RPMI7951 (cell line): ENCODE measurements around the gene SYVN1. TPM values are rescaled to one million over a fixed set of nuclear protein-coding genes. Genes with fewer than 3 reads are reported as not detected.
"Not testable (repeated sequence)": the region's sequence is repeated elsewhere in the genome, so short reads cannot be mapped to it uniquely, and the experiment has no call there.

Source experiments
- DNase-seq: peaks from one replicate; pipeline ENCODE4 v3.0.0-alpha.2; 2012; ENCODE audit warnings: low read depth
- total RNA-seq: library from RNA; depleted of rRNA; stranded (reverse); fragments of >200 nt; shearing (Covaris generic); gene quantifications from 2 replicates; pipeline ENCODE4 v1.2.3, GENCODE V29; 2014

Gene SYVN1
- total RNA-seq, 1 experiment from 2014 or later, result 29.2 TPM

- no peak for DNase-seq
These were observed 6.7 kb downstream of the SYVN1 start for GRCh38 chr11:65127473-65128181.

DNA sequence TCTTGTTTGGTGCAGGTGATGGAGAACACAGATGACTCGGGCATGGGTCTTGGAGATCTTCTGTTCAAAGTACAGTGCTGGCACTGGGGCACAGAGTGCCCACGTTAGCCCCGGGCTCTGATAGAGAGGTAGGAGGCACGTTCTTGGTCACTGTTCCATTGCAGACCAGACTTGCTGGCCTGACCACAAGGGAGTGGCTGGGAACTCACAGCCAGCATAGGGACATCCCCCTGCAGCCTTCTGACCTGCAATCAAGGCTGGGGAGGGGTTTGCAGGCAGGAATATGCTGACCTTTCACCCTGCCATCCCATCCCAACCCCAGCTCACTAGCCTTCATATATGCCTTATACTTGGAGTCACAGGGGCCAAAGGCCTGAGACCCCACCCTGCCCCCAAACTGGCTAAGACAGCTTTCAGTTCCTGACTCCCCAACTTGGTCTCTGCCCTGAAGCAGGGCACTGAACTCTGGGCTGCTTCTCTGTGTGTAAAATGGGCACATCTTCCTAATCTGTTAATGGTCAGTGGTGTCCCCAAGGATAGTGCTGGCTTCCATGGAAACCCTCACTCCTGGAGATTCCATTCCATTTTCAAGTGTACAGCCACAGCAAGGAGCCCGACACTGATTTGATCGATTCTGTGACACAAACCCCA is 7.6 kb downstream of the SYVN1 start:
- no peak for DNase-seq

DNA sequence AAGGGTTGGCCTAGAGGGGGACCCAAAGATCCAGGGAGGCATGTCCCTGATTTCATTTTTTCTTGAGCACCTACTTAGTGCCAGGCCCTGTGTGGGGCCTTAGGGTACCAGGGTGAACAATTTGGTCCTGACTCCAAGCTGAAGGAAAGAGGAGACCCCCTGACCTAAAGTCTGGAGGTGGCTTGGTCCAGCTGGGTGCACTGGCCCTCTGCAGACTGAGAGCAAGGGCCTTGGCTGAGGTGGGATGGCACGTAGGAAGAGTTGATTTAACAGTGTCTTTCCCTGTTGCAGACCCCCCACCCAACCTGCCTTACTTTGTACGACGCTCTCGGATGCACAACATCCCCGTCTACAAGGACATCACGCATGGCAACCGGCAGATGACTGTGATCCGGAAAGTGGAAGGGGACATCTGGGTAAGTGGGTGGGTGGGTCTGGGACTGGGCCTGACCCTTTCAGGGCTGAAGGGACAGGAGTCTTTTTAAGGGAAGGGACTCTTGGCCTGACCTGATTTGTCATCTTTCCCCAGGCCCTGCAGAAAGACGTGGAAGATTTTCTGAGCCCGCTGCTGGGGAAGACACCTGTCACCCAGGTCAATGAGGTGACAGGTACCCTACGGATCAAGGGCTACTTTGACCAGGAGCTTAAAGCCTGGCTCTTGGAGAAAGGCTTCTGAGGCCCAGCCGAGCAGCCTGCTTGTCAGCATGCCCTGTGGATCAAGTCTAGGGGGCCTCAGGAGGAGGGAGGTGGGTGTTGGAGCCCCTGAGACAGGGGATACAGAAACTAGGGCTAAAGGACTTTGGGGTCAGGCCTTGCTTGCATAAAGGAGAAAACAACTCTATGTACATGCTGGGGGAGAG is 8.9 kb downstream of the SYVN1 start:
- DNase-seq, result no peak

DNA sequence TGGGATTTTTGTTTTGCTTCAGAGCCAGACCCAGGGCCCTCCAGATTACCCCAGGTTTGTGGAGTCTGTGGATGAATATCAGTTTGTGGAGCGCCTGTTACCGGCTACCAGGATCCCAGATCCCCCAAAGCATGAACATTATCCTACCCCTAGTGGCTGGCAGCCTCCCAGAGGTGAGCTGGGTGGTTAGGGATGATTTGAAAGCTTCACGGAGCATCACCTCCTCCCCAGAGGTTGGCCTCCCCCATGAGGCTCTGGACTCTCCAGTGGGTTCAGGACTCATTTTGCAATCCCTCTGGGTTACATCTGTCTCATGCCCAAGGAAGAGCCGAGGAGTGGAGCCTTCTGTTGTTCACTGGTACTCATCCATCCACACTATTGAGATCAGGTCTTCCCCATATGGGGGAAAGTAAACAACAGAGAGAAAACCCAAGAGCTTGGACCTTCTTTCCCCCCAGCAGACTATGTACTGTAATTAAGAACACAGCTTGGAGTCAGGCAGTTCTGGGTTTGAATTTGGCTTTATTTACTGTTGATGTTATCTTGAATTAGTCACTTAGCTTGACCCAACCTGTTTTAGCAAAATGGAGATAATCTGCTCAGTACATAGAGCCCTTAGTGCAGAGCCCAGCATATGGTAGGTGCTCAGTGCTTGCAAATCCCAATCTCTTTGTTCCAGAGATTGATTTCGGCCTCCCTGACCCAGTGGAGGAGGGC is 9.7 kb downstream of the SYVN1 start:
- no peak for DNase-seq

GRCh38 chr11:65121865-65122696 is 12.2 kb downstream of the SYVN1 start, which contains the start of the genes FAU and MRPL49:
Gene FAU (minus strand): TSS chr11:65122134. CDS start chr11:65121813, 321 bp downstream.
Gene MRPL49 (plus strand): TSS chr11:65122321. CDS start chr11:65122347, 26 bp downstream.
- peak; percentile 94 for DNase-seq

- no peak for DNase-seq
These were observed 12.9 kb downstream of the SYVN1 start for GRCh38 chr11:65121447-65121864.

GRCh38 chr11:65120831-65121230 is 13.5 kb downstream of the SYVN1 start:
- DNase-seq, result no peak

DNA sequence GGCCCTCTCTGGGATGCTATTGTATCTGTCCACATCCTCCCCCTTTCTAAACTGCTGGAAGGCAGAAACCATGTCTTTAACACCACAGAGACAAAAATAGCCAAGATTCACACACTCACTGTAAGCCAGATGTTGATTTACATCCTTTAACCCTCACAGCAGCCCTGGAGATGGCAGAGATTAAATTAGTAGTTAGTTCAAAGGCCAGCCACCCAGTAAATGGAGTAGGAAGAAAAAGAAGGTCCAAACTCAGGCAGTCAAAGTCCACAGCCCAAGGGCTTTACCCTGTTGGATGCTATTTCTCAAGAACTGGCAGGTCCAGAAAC is 14.7 kb downstream of the SYVN1 start:
- no peak for DNase-seq

GRCh38 chr11:65118891-65119669 is 15.2 kb downstream of the SYVN1 start:
- not testable (repeated sequence) for DNase-seq

DNA sequence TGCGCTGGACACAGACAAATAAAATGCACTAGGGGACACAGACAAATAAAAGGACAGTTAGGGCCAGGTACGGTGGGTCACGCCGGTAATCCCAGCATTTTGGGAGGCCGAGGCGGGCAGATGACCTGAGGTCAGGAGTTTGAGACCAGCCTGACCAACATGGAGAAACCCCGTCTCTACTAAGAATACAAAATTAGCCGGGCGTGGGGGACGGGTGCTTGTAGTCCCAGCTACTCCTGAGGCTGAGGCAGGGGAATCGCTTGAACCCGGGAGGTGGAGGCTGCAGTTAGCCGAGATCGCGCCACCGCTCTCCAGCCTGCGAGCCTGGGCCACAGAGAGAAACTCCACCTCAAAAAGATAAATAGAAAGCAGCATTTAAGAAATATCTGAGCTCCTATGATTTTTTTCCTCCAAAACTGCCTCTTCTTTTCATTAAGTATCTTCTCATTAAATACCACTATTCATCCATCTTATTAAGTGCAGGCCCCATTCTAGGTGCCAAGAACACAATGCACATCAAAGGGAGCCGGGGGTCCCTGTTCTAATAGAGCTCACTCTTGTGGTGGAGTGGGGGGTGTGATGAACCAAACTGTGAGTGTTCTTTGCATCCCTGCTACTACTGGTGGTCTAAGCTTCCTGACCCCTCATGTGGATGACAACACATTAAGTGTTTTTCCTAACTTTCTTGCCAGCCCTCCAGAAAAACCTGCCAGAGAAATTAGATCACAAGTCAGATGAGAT is 16.1 kb downstream of the SYVN1 start:
- DNase-seq, result no peak

- peak; percentile 97 for DNase-seq
These were observed 16.9 kb downstream of the SYVN1 start, which contains the start of gene ZNHIT2 for GRCh38 chr11:65117206-65118096. Gene ZNHIT2 (minus strand): TSS chr11:65117701. CDS start chr11:65117653, 48 bp downstream.

- peak; percentile 47 for DNase-seq
These were observed 17.7 kb downstream of the SYVN1 start for GRCh38 chr11:65116370-65117205.

- no peak for DNase-seq
These were observed 18.8 kb downstream of the SYVN1 start for GRCh38 chr11:65115361-65116082.

DNA sequence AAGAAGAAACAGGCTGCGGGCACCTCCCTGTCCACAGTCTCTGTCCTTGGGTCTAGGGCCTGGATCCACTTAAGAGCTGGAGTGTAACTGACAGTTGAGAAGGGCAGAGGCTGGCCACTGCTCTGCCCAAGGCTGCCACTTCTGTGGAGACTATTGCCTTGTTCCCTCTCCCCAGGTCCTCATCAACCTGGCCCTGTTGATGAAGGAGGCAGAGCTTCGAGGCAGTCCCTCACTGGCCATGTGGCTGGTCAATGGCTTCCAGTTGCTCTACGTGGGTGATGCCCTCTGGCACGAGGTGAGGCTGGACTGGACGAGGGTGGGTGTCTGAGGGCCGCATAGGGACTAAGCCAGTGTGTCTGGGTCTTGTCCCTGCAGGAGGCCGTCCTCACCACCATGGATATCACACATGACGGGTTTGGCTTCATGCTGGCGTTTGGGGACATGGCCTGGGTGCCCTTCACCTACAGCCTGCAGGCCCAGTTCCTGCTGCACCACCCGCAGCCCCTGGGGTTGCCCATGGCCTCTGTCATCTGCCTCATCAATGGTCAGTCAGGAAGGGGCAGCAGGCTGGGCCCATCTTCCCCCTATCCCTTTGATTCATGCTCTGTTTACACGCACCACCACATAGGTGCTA is 19.7 kb downstream of the SYVN1 start:
- DNase-seq, result no peak

- DNase-seq, result no peak
These were observed 20.5 kb downstream of the SYVN1 start for GRCh38 chr11:65113839-65114238.

DNA sequence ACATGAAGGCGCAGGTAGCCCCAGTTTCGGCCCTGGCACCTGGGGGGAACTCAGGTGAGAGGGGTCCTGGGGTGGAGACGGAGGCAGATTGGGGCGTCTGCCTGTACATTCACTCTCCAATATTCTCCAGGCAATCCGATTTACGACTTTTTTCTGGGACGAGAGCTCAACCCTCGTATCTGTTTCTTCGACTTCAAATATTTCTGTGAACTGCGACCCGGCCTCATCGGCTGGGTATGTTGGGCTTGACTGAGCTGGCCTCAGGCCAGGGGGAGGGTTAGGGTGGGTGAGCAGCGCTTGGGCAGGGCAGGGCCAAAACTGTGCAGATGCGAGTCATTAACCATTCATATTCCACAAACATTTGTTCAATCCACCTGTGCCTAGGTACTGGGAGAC is 21.0 kb downstream of the SYVN1 start:
- no peak for DNase-seq
